Left ventricle myocardium inferior (tissue), 1 donor: ENCODE data around the gene WDFY3. TPM values are rescaled to one million over a fixed set of nuclear protein-coding genes. Genes with fewer than 3 reads are reported as not detected.

Source experiments
- DNase-seq: peaks from one replicate; pipeline ENCODE4 v3.0.0-alpha.2; 2020
- H3K27ac ChIP-seq: fragments of 200-600 bp; replicated peaks from 2 replicates; pipeline ENCODE4 v1.8.0; 2021
- H3K27me3 ChIP-seq: fragments of 200-600 bp; 2 replicates; pipeline ENCODE4 v1.8.0; 2021; ENCODE audit warnings: low read depth
- H3K36me3 ChIP-seq: fragments of 200-600 bp; 2 replicates; pipeline ENCODE4 v1.8.0; 2021
- H3K4me1 ChIP-seq: fragments of 200-600 bp; 2 replicates; pipeline ENCODE4 v1.8.0; 2021
- H3K4me3 ChIP-seq: fragments of 200-600 bp; 2 replicates; pipeline ENCODE4 v1.8.0; 2021; ENCODE audit warnings: mild to moderate bottlenecking, moderate library complexity
- H3K9me3 ChIP-seq: fragments of 200-600 bp; replicated peaks from 2 replicates; pipeline ENCODE4 v1.8.0; 2021
- CTCF ChIP-seq: fragments of 200-600 bp; IDR thresholded peaks from 2 replicates; pipeline ENCODE4 v1.8.0; 2021; ENCODE audit warnings: antibody characterized with exemption, mild to moderate bottlenecking, borderline replicate concordance
- intact Hi-C: fragments of 100-400 bp; cut with micrococcal nuclease; formaldehyde crosslinking; loops from one replicate; pipeline ENCODE4 v1.11.0; 2022
- total RNA-seq: library from RNA; stranded (reverse); fragmentation: NEBNext Ultra II Directional; extraction: Animal tissue kit (Norgen Biotek cat#: 25700); gene quantifications from one replicate; pipeline ENCODE4 v1.2.1, GENCODE V29; 2021
- donor health status: DM: no; HTN: yes; CAD: no; lungs with severe emphysema.

WDFY3 gene
- total RNA-seq, 1 donor from 2014 or later: 48.7 TPM

GRCh38 chr4:84917869-84918600 is 48.5 kb downstream of the WDFY3 start:
- intact Hi-C loops: no loop called here
- Histone ChIP-seq H3K4me1 (peaks cover 60% of the 10 kb centered on the region), H3K4me3 (no peak overlapping the region), H3K27ac (no peak overlapping the region), H3K36me3 (peaks cover 5% of the 10 kb centered on the region), H3K27me3 (no peaks in the 10 kb centered on the region), H3K9me3 (no peaks in the 10 kb centered on the region)
- no peak for TF ChIP-seq CTCF
- DNase-seq: no peak

GRCh38 chr4:84917086-84917821 is 49.2 kb downstream of the WDFY3 start:
- Histone ChIP-seq H3K27ac (no peak overlapping the region), H3K4me1 (peaks cover 68% of the 10 kb centered on the region), H3K27me3 (no peaks in the 10 kb centered on the region), H3K9me3 (no peaks in the 10 kb centered on the region), H3K4me3 (no peak overlapping the region), H3K36me3 (peaks cover 5% of the 10 kb centered on the region)
- TF ChIP-seq CTCF: no peak
- DNase-seq: no peak
- intact Hi-C loops: no loop called here

- no peak for TF ChIP-seq CTCF
- no peaks in the 10 kb centered on the region for H3K9me3 ChIP-seq
- peaks cover 5% of the 10 kb centered on the region for H3K36me3 ChIP-seq
- no peak overlapping the region for H3K27ac ChIP-seq
- no peak for DNase-seq
- H3K4me3 ChIP-seq: no peak overlapping the region
- intact Hi-C loops: no loop called here
- no peaks in the 10 kb centered on the region for H3K27me3 ChIP-seq
- peaks cover 68% of the 10 kb centered on the region for H3K4me1 ChIP-seq
These were observed 50.3 kb downstream of the WDFY3 start for GRCh38 chr4:84916227-84916626.

- intact Hi-C loops: no loop called here
These were observed 51.1 kb downstream of the WDFY3 start for GRCh38 chr4:84915396-84915780.

More at GRCh38 chr4:84915396-84915780, 51.1 kb downstream of the WDFY3 start:
- H3K36me3 ChIP-seq: peaks cover 5% of the 10 kb centered on the region
- peak overlapping the region; percentile 12 for H3K27ac ChIP-seq
- no peak for DNase-seq
- peaks cover 60% of the 10 kb centered on the region for H3K4me1 ChIP-seq
- H3K4me3 ChIP-seq: no peak overlapping the region
- no peaks in the 10 kb centered on the region for H3K9me3 ChIP-seq
- TF ChIP-seq CTCF: no peak
- H3K27me3 ChIP-seq: no peaks in the 10 kb centered on the region
